ENCODE data around the gene PDE2A.

DNA sequence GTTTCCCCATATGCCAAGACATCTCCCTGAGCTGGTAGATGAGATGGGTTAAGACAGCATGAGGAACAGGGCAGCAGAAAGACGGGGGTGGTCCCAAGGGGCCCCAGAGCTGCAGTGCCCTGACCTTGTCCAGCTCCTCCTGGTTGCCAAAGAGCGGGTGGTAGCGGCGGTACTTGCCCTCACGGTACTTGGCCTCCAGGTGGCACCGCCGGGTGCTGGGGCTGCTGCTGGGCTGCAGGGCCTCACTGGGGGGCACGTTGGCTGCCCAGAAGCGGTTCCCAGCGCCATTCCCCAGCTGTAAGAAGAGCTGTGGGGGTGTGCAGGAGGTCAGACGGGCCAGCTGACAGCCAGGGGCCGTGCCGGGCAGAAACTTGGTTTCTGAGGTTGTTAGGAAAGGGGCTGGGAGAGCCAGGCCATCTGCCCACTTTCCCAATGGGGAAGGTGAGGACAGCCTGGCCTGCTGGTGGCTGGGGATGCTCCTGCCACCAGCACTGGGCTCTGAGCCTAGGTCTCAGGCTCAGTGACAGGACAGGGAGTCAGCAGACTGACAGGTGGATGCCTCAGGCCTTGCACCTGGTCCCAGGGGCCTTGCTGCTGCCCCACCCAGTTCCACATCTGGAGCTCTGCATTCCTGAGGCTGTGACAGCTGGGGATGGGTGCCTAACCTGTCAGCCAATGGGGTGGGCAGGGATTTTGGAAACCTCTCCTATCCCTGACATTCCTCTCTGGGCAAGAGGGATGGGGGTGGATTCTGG lies 30.0 kb upstream of the PDE2A start:
- TF ChIP-seq GATA2 (IDR thresholded peaks at IDR 0.05; ENCODE audit: low read depth, low read length) = no peak
- TF ChIP-seq GATA3 (IDR thresholded peaks at IDR 0.05; ENCODE audit: low read depth, low read length) = no peak
